ENCODE results near the gene KRTAP10-10. TPM values are rescaled to one million over a fixed set of nuclear protein-coding genes. Genes with fewer than 3 reads are reported as not detected.

KRTAP10-10 gene
- not detected in 2 replicates for total RNA-seq

GRCh38 chr21:44637018-44637850, at the start of gene KRTAP10-10:
TSS of gene KRTAP10-10 (plus strand) at chr21:44637356. CDS start at chr21:44637418, 62 bp downstream.

GRCh38 chr21:44592446-44593311, 44.5 kb upstream of the KRTAP10-10 start, which contains the start of gene KRTAP10-6:
TSS of gene KRTAP10-6 (minus strand) at chr21:44592505. CDS start at chr21:44592484, 21 bp downstream.

GRCh38 chr21:44600118-44600978, 36.8 kb upstream of the KRTAP10-10 start, which contains the start of gene KRTAP10-7:
TSS of gene KRTAP10-7 (plus strand) at chr21:44600597. CDS start at chr21:44600622, 25 bp downstream.

GRCh38 chr21:44612029-44612486, 25.1 kb upstream of the KRTAP10-10 start, which contains the start of gene KRTAP10-8:
TSS of gene KRTAP10-8 (plus strand) at chr21:44612079. CDS start at chr21:44612101, 22 bp downstream.

GRCh38 chr21:44626673-44627143, 10.4 kb upstream of the KRTAP10-10 start, which contains the start of gene KRTAP10-9:
TSS of gene KRTAP10-9 (plus strand) at chr21:44627093. CDS start at chr21:44627172, 79 bp downstream.

GRCh38 chr21:44646366-44647221, 9.4 kb downstream of the KRTAP10-10 start, which contains the start of gene KRTAP10-11:
TSS of gene KRTAP10-11 (plus strand) at chr21:44646414. CDS start at chr21:44646459, 45 bp downstream.

DNA sequence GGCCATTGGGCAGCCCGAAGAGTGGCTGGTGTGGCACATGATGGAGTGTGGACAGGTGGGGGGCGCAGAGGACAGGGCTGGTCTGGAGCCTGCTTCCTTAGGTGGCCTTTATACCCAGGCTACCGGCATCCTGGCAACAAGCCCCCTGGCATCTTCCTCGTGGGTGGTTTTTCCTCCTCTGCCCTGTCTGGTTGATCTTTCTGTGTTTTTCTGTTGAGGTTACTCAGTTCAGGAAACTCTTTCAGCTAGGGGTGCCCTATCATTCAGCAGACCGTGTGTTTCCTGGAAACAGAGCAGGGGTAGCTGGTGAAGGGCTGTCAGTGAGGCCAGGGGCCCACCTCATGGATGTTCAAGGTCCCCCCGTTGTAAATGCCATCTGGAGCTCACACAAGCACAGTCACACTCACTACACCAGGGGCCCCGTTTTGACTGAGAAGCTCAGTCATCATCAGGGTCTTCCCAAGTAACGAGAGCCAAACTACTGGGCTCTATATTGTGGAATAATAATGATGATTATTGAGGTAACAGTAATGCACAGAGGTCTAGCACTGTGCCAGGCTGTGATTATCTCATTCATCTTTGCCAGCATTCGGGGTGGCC, 17.5 kb downstream of the KRTAP10-10 start, which contains the start of gene KRTAP12-4:
TSS of gene KRTAP12-4 (minus strand) at position 84 of the 600 bp plus-strand sequence. CDS start at position 39, 45 bp downstream.

GRCh38 chr21:44657635-44658540, 20.7 kb downstream of the KRTAP10-10 start, which contains the start of gene KRTAP12-3:
TSS of gene KRTAP12-3 (plus strand) at chr21:44657932. CDS start at chr21:44657980, 48 bp downstream.

DNA sequence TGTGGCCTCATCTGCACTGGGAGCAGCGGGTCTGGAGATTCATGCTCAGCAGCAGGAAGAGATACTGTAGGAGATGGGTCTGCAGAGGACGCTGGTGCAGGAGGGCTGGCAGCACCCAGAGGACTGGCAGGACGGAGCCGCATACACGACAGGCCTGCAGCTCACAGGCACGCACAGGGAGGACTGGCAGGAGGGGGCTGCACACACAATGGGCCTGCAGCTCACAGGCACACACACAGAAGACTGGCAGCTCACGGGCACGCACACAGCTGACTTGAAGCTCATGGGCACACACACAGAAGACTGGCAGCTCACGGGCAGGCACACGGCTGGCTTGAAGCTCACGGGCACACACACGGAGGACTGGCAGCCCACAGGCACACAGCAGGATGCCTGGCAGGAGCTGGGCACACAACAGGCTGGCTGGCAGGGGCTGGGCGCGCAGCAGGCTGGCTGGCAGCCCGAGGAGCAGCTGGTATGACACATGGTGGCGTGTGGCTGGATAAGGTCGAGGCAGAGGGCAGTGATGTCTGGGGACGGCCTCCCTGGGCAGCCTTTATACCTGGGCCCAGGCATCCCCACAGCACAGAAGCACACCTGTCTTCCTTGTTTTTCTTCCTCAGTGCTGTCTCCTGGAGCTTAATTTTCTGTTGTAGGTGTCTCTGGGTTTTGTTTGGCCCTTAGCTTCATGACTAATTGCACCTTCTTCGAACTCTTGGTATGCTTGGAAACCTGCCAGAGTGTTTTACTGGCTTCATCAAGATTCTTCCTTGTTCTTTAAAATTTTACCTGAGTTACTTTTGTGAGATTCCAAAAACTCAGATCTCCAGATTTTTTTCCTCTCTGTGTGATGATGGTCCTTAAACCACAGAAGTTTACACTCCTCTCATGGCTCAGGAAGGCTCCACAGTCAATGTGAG, 29.5 kb downstream of the KRTAP10-10 start, which contains the start of gene KRTAP12-2:
TSS of gene KRTAP12-2 (minus strand) at position 527 of the 920 bp plus-strand sequence. CDS start at position 486, 41 bp downstream.

GRCh38 chr21:44681861-44682579, 44.9 kb downstream of the KRTAP10-10 start, which contains the start of gene KRTAP12-1:
TSS of gene KRTAP12-1 (minus strand) at chr21:44682163. CDS start at chr21:44682123, 40 bp downstream.

Other genes with a start within 250 kb of the KRTAP10-10 start
- 0.44 and 0.66 TPM in 2 replicates for gene LRRC3, start 181.8 kb upstream of the KRTAP10-10 start, total RNA-seq
- not detected in 2 replicates for gene KRTAP10-1, start 97.2 kb upstream of the KRTAP10-10 start, total RNA-seq
- gene KRTAP10-2, start 85.9 kb upstream of the KRTAP10-10 start, total RNA-seq = not detected in 2 replicates
- not detected in 2 replicates for gene KRTAP10-3, start 78.6 kb upstream of the KRTAP10-10 start, total RNA-seq
- not detected in 2 replicates for gene KRTAP10-4, start 63.6 kb upstream of the KRTAP10-10 start, total RNA-seq
- not detected in 2 replicates for gene KRTAP10-5, start 56.8 kb upstream of the KRTAP10-10 start, total RNA-seq
- not detected in 2 replicates for gene KRTAP10-6, start 44.9 kb upstream of the KRTAP10-10 start, total RNA-seq
- gene KRTAP10-7, start 36.8 kb upstream of the KRTAP10-10 start, total RNA-seq = not detected in 2 replicates
- gene KRTAP10-8, start 25.3 kb upstream of the KRTAP10-10 start, total RNA-seq = not detected in 2 replicates
- gene KRTAP10-9, start 10.3 kb upstream of the KRTAP10-10 start, total RNA-seq = not detected in 2 replicates
- gene KRTAP10-11, start 9.1 kb downstream of the KRTAP10-10 start, total RNA-seq = not detected in 2 replicates
- gene KRTAP12-4, start 17.3 kb downstream of the KRTAP10-10 start, total RNA-seq = not detected in 2 replicates
- not detected in 2 replicates for gene KRTAP12-3, start 20.6 kb downstream of the KRTAP10-10 start, total RNA-seq
- gene KRTAP12-2, start 29.6 kb downstream of the KRTAP10-10 start, total RNA-seq = not detected in 2 replicates
- gene KRTAP12-1, start 44.8 kb downstream of the KRTAP10-10 start, total RNA-seq = not detected in 2 replicates
- gene KRTAP10-12, start 59.8 kb downstream of the KRTAP10-10 start, total RNA-seq = not detected in 2 replicates
- not detected in 2 replicates for gene TSPEAR, start 74.2 kb downstream of the KRTAP10-10 start, total RNA-seq
- 58.6 and 98.6 TPM in 2 replicates for gene UBE2G2, start 164.5 kb downstream of the KRTAP10-10 start, total RNA-seq
- 92.6 and 145 TPM in 2 replicates for gene SUMO3, start 180.7 kb downstream of the KRTAP10-10 start, total RNA-seq
- 253 and 305 TPM in 2 replicates for gene PTTG1IP, start 236.3 kb downstream of the KRTAP10-10 start, total RNA-seq

Data from smooth muscle cell of trachea (primary cell).